B cell (primary cell): ENCODE results near the gene KIRREL3.
"Not testable (repeated sequence)": the region's sequence is repeated elsewhere in the genome, so short reads cannot be mapped to it uniquely, and the experiment has no call there.

Experiments used
- EZH2 ChIP-seq: IDR thresholded peaks from 2 replicates; pipeline ENCODE4 v1.6.1; 2012; ENCODE audit warnings: borderline replicate concordance, low read depth, mild to moderate bottlenecking, moderate library complexity, low read length; ENCODE audit not compliant: insufficient read depth, poor library complexity, severe bottlenecking
- TF ChIP-seq, protein P1 (sequence below): fragments of 200-600 bp; IDR thresholded peaks from one replicate; pipeline ENCODE4 v1.8.0; 2022; ENCODE audit warnings: antibody characterized with exemption, mild to moderate bottlenecking

GRCh38 chr11:126381960-126382359 lies 618.6 kb downstream of the KIRREL3 start:
- TF ChIP-seq, protein P1, sequence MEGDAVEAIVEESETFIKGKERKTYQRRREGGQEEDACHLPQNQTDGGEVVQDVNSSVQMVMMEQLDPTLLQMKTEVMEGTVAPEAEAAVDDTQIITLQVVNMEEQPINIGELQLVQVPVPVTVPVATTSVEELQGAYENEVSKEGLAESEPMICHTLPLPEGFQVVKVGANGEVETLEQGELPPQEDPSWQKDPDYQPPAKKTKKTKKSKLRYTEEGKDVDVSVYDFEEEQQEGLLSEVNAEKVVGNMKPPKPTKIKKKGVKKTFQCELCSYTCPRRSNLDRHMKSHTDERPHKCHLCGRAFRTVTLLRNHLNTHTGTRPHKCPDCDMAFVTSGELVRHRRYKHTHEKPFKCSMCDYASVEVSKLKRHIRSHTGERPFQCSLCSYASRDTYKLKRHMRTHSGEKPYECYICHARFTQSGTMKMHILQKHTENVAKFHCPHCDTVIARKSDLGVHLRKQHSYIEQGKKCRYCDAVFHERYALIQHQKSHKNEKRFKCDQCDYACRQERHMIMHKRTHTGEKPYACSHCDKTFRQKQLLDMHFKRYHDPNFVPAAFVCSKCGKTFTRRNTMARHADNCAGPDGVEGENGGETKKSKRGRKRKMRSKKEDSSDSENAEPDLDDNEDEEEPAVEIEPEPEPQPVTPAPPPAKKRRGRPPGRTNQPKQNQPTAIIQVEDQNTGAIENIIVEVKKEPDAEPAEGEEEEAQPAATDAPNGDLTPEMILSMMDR: not testable (repeated sequence)
- not testable (repeated sequence) for TF ChIP-seq EZH2
